ENCODE results near the gene PMIS2.
"Not testable (repeated sequence)": the region's sequence is repeated elsewhere in the genome, so short reads cannot be mapped to it uniquely, and the experiment has no call there.

The PMIS2 gene

DNA sequence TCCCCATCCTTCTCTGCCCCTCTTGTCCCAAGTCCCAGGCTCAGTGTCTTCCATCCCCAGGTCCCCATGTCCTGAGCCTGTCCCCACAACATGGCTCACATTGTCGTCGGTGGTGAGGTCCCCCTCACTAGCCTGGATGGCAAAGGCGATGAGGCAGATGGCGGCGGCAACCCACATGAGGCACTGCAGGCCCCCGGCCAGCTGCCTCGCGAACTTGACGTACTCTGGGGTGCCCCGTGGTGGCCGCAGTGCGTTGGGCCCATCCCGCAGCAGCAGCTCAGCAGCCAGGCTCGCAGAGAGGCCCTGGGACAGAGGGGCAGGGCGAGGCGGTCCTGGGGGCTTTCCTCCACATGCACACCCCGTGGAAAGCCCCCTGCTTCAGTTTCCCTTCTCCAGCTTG is 23.6 kb upstream of the PMIS2 start:
- H3K36me3 Mint-ChIP-seq: no peaks in the 10 kb centered on the region
- no peaks in the 10 kb centered on the region for H3K9me3 Mint-ChIP-seq
- ATAC-seq (no peak), DNase-seq (ENCODE audit: low spot score in 2 of 2) (no peak)
- no peak overlapping the region for H3K27ac Mint-ChIP-seq
- peaks cover 8% of the 10 kb centered on the region for H3K4me1 Mint-ChIP-seq
- H3K4me3 Mint-ChIP-seq: no peak overlapping the region

DNA sequence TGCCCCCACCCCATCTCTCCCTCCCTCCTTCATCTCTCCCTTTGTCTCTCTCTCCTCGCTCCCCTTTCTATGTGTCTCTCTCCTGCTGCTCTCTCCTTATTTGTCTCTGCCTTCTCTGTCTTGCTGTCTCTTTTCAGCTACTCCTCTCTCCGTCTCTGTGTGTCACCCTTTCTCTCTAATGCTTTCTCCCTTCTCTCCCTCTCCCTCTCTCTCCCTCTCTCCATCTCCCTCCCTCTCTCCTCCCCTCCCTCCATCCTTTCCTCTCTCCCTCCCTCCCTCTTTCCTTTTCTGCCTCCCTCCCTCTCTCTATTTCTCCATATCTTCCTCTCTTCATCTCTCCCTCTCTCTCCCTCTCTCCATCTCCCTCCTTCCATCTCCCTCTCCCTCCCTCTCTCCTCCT is 23.2 kb upstream of the PMIS2 start:
- no peaks in the 10 kb centered on the region for H3K36me3 Mint-ChIP-seq
- DNase-seq (ENCODE audit: low spot score in 2 of 2) (no peak), ATAC-seq (no peak)
- H3K27ac Mint-ChIP-seq: no peak overlapping the region
- H3K4me3 Mint-ChIP-seq: no peak overlapping the region
- peaks cover 4% of the 10 kb centered on the region for H3K4me1 Mint-ChIP-seq
- no peaks in the 10 kb centered on the region for H3K9me3 Mint-ChIP-seq

- H3K4me3 Mint-ChIP-seq: no peak within 1 kb of the TSS
- H3K4me1 Mint-ChIP-seq: no peaks in the 10 kb centered on the region
- no peaks in the 10 kb centered on the region for H3K36me3 Mint-ChIP-seq
- no peaks in the 10 kb centered on the region for H3K9me3 Mint-ChIP-seq
- no peak for DNase-seq (ENCODE audit: low spot score in 2 of 2)
- ATAC-seq: no peak
- H3K27ac Mint-ChIP-seq: no peak within 1 kb of the TSS
Observed at GRCh38 chr19:35563207-35563829, 22.7 kb upstream of the PMIS2 start, which contains the start of gene ATP4A. TSS of gene ATP4A (minus strand) at chr19:35563658. CDS start at chr19:35563629, 29 bp downstream.

GRCh38 chr19:35565016-35565856 is 20.7 kb upstream of the PMIS2 start:
- H3K9me3 Mint-ChIP-seq: no peaks in the 10 kb centered on the region
- H3K27ac Mint-ChIP-seq: no peak overlapping the region
- ATAC-seq (no peak), DNase-seq (ENCODE audit: low spot score in 2 of 2) (no peak)
- H3K4me1 Mint-ChIP-seq: no peaks in the 10 kb centered on the region
- no peak overlapping the region for H3K4me3 Mint-ChIP-seq
- no peaks in the 10 kb centered on the region for H3K36me3 Mint-ChIP-seq

GRCh38 chr19:35566738-35567137 is 19.2 kb upstream of the PMIS2 start:
- Mint-ChIP-seq H3K4me1 (no peaks in the 10 kb centered on the region), H3K9me3 (no peaks in the 10 kb centered on the region), H3K27ac (no peak overlapping the region), H3K4me3 (no peak overlapping the region), H3K36me3 (no peaks in the 10 kb centered on the region)
- DNase-seq (ENCODE audit: low spot score in 2 of 2) (no peak), ATAC-seq (no peak)

DNA sequence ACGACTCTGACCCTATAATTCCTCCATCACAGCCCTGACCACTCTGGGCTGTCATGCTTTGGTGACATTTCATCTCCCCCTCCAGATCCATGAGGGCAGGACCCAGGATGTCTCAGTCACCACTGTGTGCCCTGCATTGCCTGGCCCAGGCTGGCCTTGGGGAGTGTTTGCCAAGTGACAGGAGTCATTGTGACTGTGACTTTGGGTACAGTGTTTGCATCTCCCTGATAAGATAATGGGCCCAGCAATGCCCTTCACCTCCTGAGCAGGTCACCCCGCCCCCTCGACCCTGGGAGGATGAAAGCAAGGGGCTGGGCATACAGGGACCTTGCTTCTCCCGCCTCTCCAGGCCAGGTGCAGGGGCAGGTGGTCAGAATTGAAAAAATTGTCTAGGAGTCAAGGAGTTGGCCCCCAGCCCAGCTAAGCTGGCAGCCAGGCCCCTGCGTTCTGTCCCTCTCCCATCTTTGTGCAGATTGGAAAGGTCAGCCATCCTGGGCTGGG is 16.6 kb upstream of the PMIS2 start:
- Mint-ChIP-seq H3K27ac (no peak overlapping the region), H3K4me1 (no peaks in the 10 kb centered on the region), H3K36me3 (no peaks in the 10 kb centered on the region), H3K9me3 (no peaks in the 10 kb centered on the region), H3K4me3 (no peak overlapping the region)
- DNase-seq (ENCODE audit: low spot score in 2 of 2): no peak
- ATAC-seq: no peak

DNA sequence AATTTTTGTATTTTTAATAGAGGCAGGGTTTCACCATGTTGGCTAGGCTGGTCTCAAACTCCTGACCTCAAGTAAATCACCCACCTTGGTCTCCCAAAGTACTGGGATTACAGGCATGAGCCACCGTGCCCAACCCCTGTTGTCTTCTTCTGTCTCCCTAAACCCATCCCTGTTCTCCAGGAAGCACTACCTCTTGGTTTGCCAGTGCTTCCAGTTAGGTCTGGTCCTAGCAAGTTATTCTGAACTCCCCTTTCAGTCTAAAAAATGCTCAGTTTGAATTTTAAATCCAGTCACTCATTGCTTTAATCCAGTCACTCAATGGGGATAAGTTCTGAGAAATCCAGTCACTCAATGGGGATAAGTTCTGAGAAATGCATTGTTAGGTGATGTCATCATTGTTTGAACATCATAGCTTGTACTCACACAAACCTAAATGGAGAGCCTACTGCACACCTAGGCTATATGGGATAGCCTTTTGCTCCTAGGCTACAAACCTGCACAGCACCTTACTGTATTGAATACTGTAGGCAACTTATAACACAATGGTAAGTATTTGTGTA is 14.5 kb upstream of the PMIS2 start:
- DNase-seq (ENCODE audit: low spot score in 2 of 2) (no peak), ATAC-seq (peak; percentile 56)
- Mint-ChIP-seq H3K4me1 (no peaks in the 10 kb centered on the region), H3K4me3 (no peak overlapping the region), H3K36me3 (no peaks in the 10 kb centered on the region), H3K27ac (no peak overlapping the region), H3K9me3 (peaks cover 9% of the 10 kb centered on the region)

DNA sequence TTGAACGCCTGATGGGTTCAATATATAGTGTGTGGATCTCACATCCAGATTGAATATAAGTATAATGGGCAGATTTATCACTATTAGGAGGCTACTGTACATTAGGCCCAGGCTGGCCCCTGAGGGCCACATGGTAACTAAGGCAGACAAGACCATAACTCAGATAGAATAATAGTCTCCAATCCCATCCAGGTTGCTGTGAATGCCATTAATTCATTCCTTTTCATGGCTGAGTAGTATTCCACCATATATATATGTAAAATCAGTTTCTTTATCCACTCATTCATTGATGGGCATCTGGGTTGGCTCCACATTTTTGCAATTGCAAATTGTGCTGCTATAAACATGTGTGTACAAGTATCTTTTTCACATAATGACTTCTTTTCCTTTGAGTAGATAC is 8.1 kb upstream of the PMIS2 start:
- no peak overlapping the region for H3K4me3 Mint-ChIP-seq
- H3K4me1 Mint-ChIP-seq: no peaks in the 10 kb centered on the region
- no peaks in the 10 kb centered on the region for H3K36me3 Mint-ChIP-seq
- no peak for DNase-seq (ENCODE audit: low spot score in 2 of 2)
- no peak for ATAC-seq
- peaks cover 15% of the 10 kb centered on the region for H3K9me3 Mint-ChIP-seq
- H3K27ac Mint-ChIP-seq: no peak overlapping the region

GRCh38 chr19:35578707-35579106 is 7.3 kb upstream of the PMIS2 start:
- Mint-ChIP-seq H3K27ac (no peak overlapping the region), H3K9me3 (peaks cover 15% of the 10 kb centered on the region), H3K36me3 (no peaks in the 10 kb centered on the region), H3K4me1 (no peaks in the 10 kb centered on the region), H3K4me3 (no peak overlapping the region)
- no peak for ATAC-seq
- DNase-seq (ENCODE audit: low spot score in 2 of 2): no peak

DNA sequence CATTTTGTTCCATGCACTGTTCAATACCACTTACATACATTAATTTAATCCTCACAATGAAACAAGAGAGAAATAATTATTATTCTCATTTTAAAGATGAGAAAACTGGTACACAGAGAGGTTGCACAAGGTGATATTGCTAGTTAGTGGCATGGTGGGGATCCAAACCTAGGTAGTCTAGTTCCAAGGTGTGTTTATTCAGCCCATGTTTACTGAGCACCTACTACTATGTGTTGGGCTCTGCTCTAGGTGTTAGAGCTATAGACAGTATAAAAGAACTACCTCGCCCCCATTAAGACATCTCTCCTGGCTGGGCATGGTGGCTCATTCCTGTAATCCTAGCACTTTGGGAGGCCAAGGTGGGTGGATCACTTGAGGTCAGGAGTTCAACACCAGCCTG is 3.2 kb upstream of the PMIS2 start:
- Mint-ChIP-seq H3K4me3 (no peak overlapping the region), H3K4me1 (no peaks in the 10 kb centered on the region), H3K9me3 (no peaks in the 10 kb centered on the region), H3K27ac (no peak overlapping the region), H3K36me3 (peaks cover 5% of the 10 kb centered on the region)
- DNase-seq (ENCODE audit: low spot score in 2 of 2) (no peak), ATAC-seq (no peak)

DNA sequence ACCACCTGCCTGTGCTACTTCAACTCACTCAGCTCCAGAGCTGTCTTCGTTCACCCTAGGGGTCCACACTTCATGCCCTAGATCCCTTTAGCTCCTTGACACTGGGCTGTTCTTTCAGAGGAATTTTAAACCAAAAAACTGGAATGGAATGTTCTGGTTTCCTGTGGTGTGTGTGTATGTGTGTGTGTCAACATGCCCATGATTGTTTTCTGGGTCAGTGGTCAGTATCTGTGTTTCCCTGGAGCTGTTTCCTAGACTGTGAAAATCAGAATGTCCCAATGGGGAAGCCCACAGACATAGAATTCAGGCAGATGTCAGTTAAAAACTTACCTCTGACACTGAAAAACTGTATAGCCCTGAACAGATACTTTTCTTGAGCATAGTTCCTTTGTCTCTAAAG is 1.3 kb downstream of the PMIS2 start:
- DNase-seq (ENCODE audit: low spot score in 2 of 2): no peak
- peaks cover 5% of the 10 kb centered on the region for H3K36me3 Mint-ChIP-seq

DNA sequence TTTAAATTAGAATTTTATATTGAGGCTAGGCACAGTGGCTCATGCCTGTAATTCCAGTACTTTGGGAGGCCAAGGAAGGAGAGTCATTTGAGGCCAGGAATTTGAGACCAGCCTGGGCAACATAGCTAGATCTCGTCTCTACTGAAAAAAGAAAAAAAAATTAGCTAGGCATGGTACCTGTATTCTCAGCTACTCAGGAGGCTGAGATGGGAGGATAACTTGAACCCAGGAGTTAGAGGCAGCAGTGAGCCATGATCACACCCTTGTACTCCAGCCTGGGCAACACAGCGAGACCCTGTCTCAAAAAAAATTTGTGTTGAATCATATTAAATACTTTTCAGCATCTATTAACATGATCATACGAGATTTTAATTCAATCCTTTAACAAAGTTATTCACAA is 4.9 kb downstream of the PMIS2 start:
- no peaks in the 10 kb centered on the region for H3K9me3 Mint-ChIP-seq
- DNase-seq (ENCODE audit: low spot score in 2 of 2): no peak
- H3K27ac Mint-ChIP-seq: no peak overlapping the region
- no peak for ATAC-seq
- H3K4me1 Mint-ChIP-seq: no peaks in the 10 kb centered on the region
- H3K36me3 Mint-ChIP-seq: peaks cover 5% of the 10 kb centered on the region
- no peak overlapping the region for H3K4me3 Mint-ChIP-seq

More for the DNA sequence above, 1.3 kb downstream of the PMIS2 start:
- ATAC-seq: no peak
- no peak overlapping the region for H3K27ac Mint-ChIP-seq
- no peaks in the 10 kb centered on the region for H3K9me3 Mint-ChIP-seq
- H3K4me3 Mint-ChIP-seq: no peak overlapping the region
- no peaks in the 10 kb centered on the region for H3K4me1 Mint-ChIP-seq

DNA sequence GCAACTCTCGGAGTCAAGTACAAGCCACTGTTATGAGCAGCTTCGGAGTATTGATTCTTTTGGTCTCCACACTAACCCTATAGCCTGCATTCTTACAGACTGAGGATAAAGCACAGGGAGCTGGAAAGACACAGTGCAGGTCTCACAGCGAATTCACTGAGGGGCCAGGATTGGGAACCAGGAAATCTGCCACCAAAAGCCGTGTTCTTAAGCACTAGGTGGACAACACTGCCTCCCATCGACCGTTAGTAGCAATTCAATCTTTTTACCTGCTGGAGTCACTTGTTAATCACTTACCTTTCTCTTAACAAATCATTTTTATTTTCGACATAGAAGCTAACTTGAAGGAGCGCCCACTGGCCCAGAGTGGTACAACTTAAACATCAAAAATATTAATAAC is 6.3 kb downstream of the PMIS2 start:
- Mint-ChIP-seq H3K36me3 (no peaks in the 10 kb centered on the region), H3K27ac (no peak overlapping the region), H3K4me1 (peaks cover 7% of the 10 kb centered on the region), H3K9me3 (no peaks in the 10 kb centered on the region), H3K4me3 (no peak overlapping the region)
- ATAC-seq: no peak
- DNase-seq (ENCODE audit: low spot score in 2 of 2): no peak

DNA sequence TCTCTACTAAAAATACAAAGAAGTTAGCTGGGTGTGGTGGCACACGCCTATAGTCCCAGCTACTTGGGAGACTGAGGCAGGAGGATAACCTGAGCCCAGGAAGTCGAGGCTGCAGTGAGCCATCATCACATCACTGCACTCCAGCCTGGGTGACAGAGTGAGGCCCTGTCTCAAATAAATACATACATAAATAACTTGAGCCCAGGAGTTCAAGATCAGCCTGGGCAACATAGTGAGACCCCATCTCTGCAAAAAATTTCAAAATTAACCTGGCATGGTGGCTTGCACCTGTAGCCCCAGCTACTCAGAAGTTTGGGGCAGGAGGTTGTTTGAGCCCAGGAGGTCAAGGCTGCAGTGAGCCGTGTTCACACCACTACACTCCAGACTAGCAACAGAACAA is 9.1 kb downstream of the PMIS2 start:
- H3K36me3 Mint-ChIP-seq; DNase-seq (ENCODE audit: low spot score in 2 of 2); H3K4me3 Mint-ChIP-seq; H3K27ac Mint-ChIP-seq; H3K4me1 Mint-ChIP-seq; ATAC-seq; H3K9me3 Mint-ChIP-seq: not testable (repeated sequence)

DNA sequence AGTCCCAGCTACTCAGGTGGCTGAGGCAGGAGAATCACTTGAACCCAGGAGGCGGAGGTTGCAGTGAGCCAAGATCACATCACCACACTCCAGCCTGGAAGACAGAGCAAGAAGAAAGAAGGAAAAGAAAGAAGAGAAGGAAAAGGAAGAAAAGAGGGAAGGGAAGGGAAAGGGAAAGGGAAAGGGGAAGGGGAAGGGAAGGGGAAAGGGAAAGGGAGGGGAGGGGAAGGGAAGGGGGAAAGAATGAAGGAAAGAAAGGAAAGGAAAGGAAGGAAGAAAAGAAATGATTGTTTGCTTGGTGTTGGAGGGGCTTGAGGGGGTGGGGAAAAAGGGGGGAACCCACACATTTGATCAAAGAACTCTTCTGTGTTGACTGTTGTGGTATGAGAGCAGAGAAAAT is 10.0 kb downstream of the PMIS2 start:
- DNase-seq (ENCODE audit: low spot score in 2 of 2) (no peak), ATAC-seq (no peak)
- Mint-ChIP-seq H3K27ac (peak overlapping the region; percentile 59), H3K4me3 (no peak overlapping the region), H3K36me3 (no peaks in the 10 kb centered on the region), H3K4me1 (peaks cover 7% of the 10 kb centered on the region), H3K9me3 (no peaks in the 10 kb centered on the region)

Measured in stimulated activated effector memory CD8-positive, alpha-beta T cell treated with anti-CD3 and anti-CD28 coated beads, Interleukin-12 subunit alpha, Interleukin-12 subunit beta, amount 100 ng/mL, for 72 hours (primary cell).